Upper lobe of right lung (tissue), 1 donor: ENCODE measurements around the gene MED12L. TPM values are rescaled to one million over a fixed set of nuclear protein-coding genes. Genes with fewer than 3 reads are reported as not detected.
"Not testable (repeated sequence)": the region's sequence is repeated elsewhere in the genome, so short reads cannot be mapped to it uniquely, and the experiment has no call there.

Source experiments
- ATAC-seq: fragments of 200-7000 bp; cut with Tn5 transposase; one replicate; pipeline ENCODE4 v1.9.1; 2020; ENCODE audit warnings: mild to moderate bottlenecking, moderate library complexity
- DNase-seq: peaks from one replicate; pipeline ENCODE4 v3.0.0-alpha.2; 2020
- H3K27ac ChIP-seq: fragments of 200-600 bp; one replicate; pipeline ENCODE4 v1.8.0; 2022
- H3K27me3 ChIP-seq: fragments of 200-600 bp; one replicate; pipeline ENCODE4 v1.8.0; 2022; ENCODE audit warnings: mild to moderate bottlenecking
- H3K36me3 ChIP-seq: fragments of 200-600 bp; one replicate; pipeline ENCODE4 v1.8.0; 2022
- H3K4me1 ChIP-seq: fragments of 200-600 bp; one replicate; pipeline ENCODE4 v1.8.0; 2022
- H3K4me3 ChIP-seq: fragments of 200-600 bp; one replicate; pipeline ENCODE4 v1.8.0; 2022; ENCODE audit warnings: mild to moderate bottlenecking
- H3K9me3 ChIP-seq: fragments of 200-600 bp; one replicate; pipeline ENCODE4 v1.8.0; 2022
- CTCF ChIP-seq: fragments of 200-600 bp; IDR thresholded peaks from one replicate; pipeline ENCODE4 v1.8.0; 2022; ENCODE audit warnings: antibody characterized with exemption
- intact Hi-C: fragments of 100-400 bp; cut with DNase I; formaldehyde crosslinking; loops from one replicate; pipeline ENCODE4 v1.11.0; 2022
- total RNA-seq: library from RNA; stranded (reverse); fragmentation: NEBNext Ultra II Directional; extraction: Animal tissue kit (Norgen Biotek cat#: 25700); gene quantifications from one replicate; pipeline ENCODE4 v1.2.1, GENCODE V29; 2021
- donor health status: DM: no; HTN: yes; CAD: no; lungs with severe emphysema.

MED12L gene
- total RNA-seq, 1 donor from 2014 or later, result 0.69 TPM

GRCh38 chr3:151227266-151227806 lies 141.9 kb downstream of the MED12L start:
- no peaks in the 10 kb centered on the region for H3K27me3 ChIP-seq
- ATAC-seq (peak; percentile 50), DNase-seq (no peak)
- no peak for TF ChIP-seq CTCF
- H3K4me3 ChIP-seq, result no peak overlapping the region
- H3K9me3 ChIP-seq, result no peaks in the 10 kb centered on the region
- H3K36me3 ChIP-seq, result no peaks in the 10 kb centered on the region
- no peaks in the 10 kb centered on the region for H3K4me1 ChIP-seq
- peak overlapping the region; percentile 7 for H3K27ac ChIP-seq
- intact Hi-C loops, result loop anchor here (10.0 kb wide), 1 partner anchor 57 kb away; no protein-coding TSS in a partner anchor

GRCh38 chr3:151227807-151228665 lies 142.6 kb downstream of the MED12L start:
- Histone ChIP-seq H3K4me3 (no peak overlapping the region), H3K4me1 (no peaks in the 10 kb centered on the region), H3K27me3 (no peaks in the 10 kb centered on the region), H3K36me3 (no peaks in the 10 kb centered on the region), H3K27ac (no peak overlapping the region), H3K9me3 (no peaks in the 10 kb centered on the region)
- intact Hi-C loops, result loop anchor here (10.0 kb wide), 1 partner anchor 57 kb away; no protein-coding TSS in a partner anchor
- peak; percentile 72 for DNase-seq
- ATAC-seq, result peak; percentile 95
- peak; percentile 92 for TF ChIP-seq CTCF

- no peaks in the 10 kb centered on the region for H3K9me3 ChIP-seq
- no peak overlapping the region for H3K27ac ChIP-seq
- H3K36me3 ChIP-seq, result no peaks in the 10 kb centered on the region
- no peak overlapping the region for H3K4me3 ChIP-seq
- ATAC-seq, result no peak
- H3K4me1 ChIP-seq, result no peaks in the 10 kb centered on the region
- intact Hi-C loops, result loop anchor here (10.0 kb wide), 1 partner anchor 56 kb away; no protein-coding TSS in a partner anchor
- no peak for DNase-seq
- no peak for TF ChIP-seq CTCF
- H3K27me3 ChIP-seq, result no peaks in the 10 kb centered on the region
Observed at GRCh38 chr3:151228666-151229040, 143.2 kb downstream of the MED12L start.

- Histone ChIP-seq H3K27me3 (no peaks in the 10 kb centered on the region), H3K36me3 (no peaks in the 10 kb centered on the region), H3K4me3 (no peak overlapping the region), H3K4me1 (no peaks in the 10 kb centered on the region), H3K9me3 (no peaks in the 10 kb centered on the region), H3K27ac (no peak overlapping the region)
- ATAC-seq (peak; percentile 44), DNase-seq (no peak)
- intact Hi-C loops, result no loop called here
- TF ChIP-seq CTCF, result no peak
Observed at GRCh38 chr3:151230646-151231045, 145.2 kb downstream of the MED12L start.

- H3K36me3 ChIP-seq, H3K27me3 ChIP-seq, H3K27ac ChIP-seq, H3K9me3 ChIP-seq, ATAC-seq, H3K4me3 ChIP-seq, DNase-seq, H3K4me1 ChIP-seq, intact Hi-C loops: not testable (repeated sequence)
Observed at GRCh38 chr3:151232403-151232802, 146.9 kb downstream of the MED12L start.

GRCh38 chr3:151232991-151233390 lies 147.5 kb downstream of the MED12L start:
- ATAC-seq (no peak), DNase-seq (no peak)
- Histone ChIP-seq H3K9me3 (no peaks in the 10 kb centered on the region), H3K36me3 (no peaks in the 10 kb centered on the region), H3K4me3 (no peak overlapping the region), H3K27me3 (no peaks in the 10 kb centered on the region), H3K4me1 (no peaks in the 10 kb centered on the region), H3K27ac (no peak overlapping the region)
- no peak for TF ChIP-seq CTCF
- intact Hi-C loops, result no loop called here
